ENCODE data around the gene HDAC4. TPM values are rescaled to one million over a fixed set of nuclear protein-coding genes. Genes with fewer than 3 reads are reported as not detected.

HDAC4 gene
- total and polyA plus RNA-seq, 2 of the 4 experiments (the other 2 are of a cell fraction), result 4.1 to 7.2 TPM

DNA sequence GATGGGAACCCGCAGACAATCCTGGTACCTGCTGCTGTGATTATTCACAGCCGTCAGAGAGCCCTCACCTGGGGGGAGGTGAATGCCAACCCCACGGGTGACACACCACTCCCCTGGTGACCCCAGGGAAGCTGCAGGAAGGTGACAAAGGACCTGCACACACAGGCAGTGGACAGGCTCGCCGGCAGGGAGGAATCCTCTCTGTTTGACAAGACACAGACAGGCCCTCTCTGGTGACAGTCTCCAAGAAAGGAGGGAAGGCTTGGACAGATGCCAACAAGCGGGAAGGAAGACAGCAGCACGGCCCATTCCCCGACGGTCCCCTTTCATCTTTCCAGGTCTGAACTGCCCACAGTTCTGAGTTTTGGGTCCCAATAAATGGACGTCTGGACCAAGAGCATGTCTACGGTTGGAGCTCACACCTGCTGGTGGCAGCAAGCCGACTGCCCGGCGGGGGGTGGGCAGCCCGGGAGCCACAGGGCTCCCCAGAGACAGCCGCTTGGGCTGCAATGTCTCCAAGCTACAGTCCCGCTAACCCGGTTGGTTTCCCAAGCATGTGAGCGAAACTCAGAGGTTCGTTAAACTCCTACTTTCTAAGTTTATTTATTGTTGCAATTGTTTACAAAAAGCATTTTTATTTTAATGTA, 31.8 kb downstream of the HDAC4 start:
- H2AK9ac ChIP-seq (replicated peaks; ENCODE audit: low read depth, low read length, poor library complexity), result no peak overlapping the region
- no peak overlapping the region for H2BK120ac ChIP-seq (ENCODE audit: low read depth, low read length)
- peaks cover 22% of the 10 kb centered on the region for H3K36me3 ChIP-seq (ENCODE audit: control insufficient read depth, insufficient read depth, low read length)
- peaks cover 52 to 66% of the 10 kb centered on the region in 2 experiments for H3K79me1 ChIP-seq (ENCODE audit: low read depth in 1 of 2, low read length in 2 of 2)
- no peak overlapping the region for H3K4me2 ChIP-seq (ENCODE audit: low read depth, low read length)
- H2AFZ ChIP-seq (replicated peaks; ENCODE audit: low read length, poor library complexity), result no peak overlapping the region
- BruUV-seq (replicated peaks), result no TSS peak
- DNase-seq (no peak), ATAC-seq (ENCODE audit: low read depth) (no peak)
- no peak overlapping the region for H3K18ac ChIP-seq (ENCODE audit: low read depth, low read length)
- H3K23ac ChIP-seq (ENCODE audit: low read depth, low read length), result no peak overlapping the region
- no peaks in the 10 kb centered on the region; the same call in 1 of the 2 replicates for H3K4me1 ChIP-seq (ENCODE audit: control insufficient read depth, insufficient read depth, low read length)
- no peak overlapping the region for H2BK5ac ChIP-seq (ENCODE audit: low read depth, low read length, poor library complexity, severe bottlenecking)
- H2AK5ac ChIP-seq (ENCODE audit: low read depth, low read length), result no peak overlapping the region
- ChIA-PET POLR2A (ENCODE audit: unreplicated experiment) (no interaction called here), CTCF (no interaction called here)
- H4K20me1 ChIP-seq (ENCODE audit: insufficient read depth, low read length), result peaks cover 36% of the 10 kb centered on the region
- H3K4me3 ChIP-seq (ENCODE audit: insufficient read depth, low read depth, low read length), result no peak overlapping the region
- in situ Hi-C loops (cut with MboI; ENCODE audit: low sequenced_read_pairs), result no loop called here
- no peak overlapping the region for H2BK20ac ChIP-seq (ENCODE audit: low read depth, low read length)
- H4K8ac ChIP-seq (ENCODE audit: low read depth in 2 of 2, low read length in 2 of 2), result no peak overlapping the region
- H2BK15ac ChIP-seq (ENCODE audit: low read depth, low read length), result no peak overlapping the region
- no peak overlapping the region for H3K4ac ChIP-seq (ENCODE audit: low read depth, low read length)
- no peaks in the 10 kb centered on the region for H3K27me3 ChIP-seq (ENCODE audit: control insufficient read depth, insufficient read depth, low read length)
- WGBS, 2 experiments (ENCODE audit: extremely low coverage in 2 of 2, insufficient read length in 1 of 2), result 67% methylated on average over 5 of the region's 20 CpGs; no CpG with 5 or more reads in 1 of the 2 experiments
- TF ChIP-seq MAZ (IDR thresholded peaks at IDR 0.05; ENCODE audit: borderline replicate concordance, low read depth, low read length) (no peak), FOS (IDR thresholded peaks at IDR 0.05; ENCODE audit: low read depth, low read length) (no peak), BHLHE40 (IDR thresholded peaks at IDR 0.05; ENCODE audit: low read depth, low read length) (no peak), RFX5 (IDR thresholded peaks at IDR 0.05; ENCODE audit: low read depth, low read length) (no peak), CEBPB (IDR thresholded peaks at IDR 0.05; ENCODE audit: low read depth, low read length) (no peak), CHD1 (IDR thresholded peaks at IDR 0.05; ENCODE audit: low read depth, low read length) (no peak), POLR2A (IDR thresholded peaks at IDR 0.05; ENCODE audit: low read depth, low read length) (no peak), MAFK (IDR thresholded peaks at IDR 0.05; ENCODE audit: low read depth, low read length) (no peak), NFE2L2 (IDR thresholded peaks at IDR 0.05; ENCODE audit: low read depth, low read length) (no peak), SMC3 (IDR thresholded peaks at IDR 0.05; ENCODE audit: low read depth, low read length) (no peak), RAD21 (IDR thresholded peaks at IDR 0.05; ENCODE audit: low read length) (no peak), MXI1 (IDR thresholded peaks at IDR 0.05; ENCODE audit: borderline replicate concordance, low read depth, low read length) (no peak), RCOR1 (IDR thresholded peaks at IDR 0.05; ENCODE audit: insufficient replicate concordance, low read length) (no peak)
- TF ChIP-seq, protein P1, sequence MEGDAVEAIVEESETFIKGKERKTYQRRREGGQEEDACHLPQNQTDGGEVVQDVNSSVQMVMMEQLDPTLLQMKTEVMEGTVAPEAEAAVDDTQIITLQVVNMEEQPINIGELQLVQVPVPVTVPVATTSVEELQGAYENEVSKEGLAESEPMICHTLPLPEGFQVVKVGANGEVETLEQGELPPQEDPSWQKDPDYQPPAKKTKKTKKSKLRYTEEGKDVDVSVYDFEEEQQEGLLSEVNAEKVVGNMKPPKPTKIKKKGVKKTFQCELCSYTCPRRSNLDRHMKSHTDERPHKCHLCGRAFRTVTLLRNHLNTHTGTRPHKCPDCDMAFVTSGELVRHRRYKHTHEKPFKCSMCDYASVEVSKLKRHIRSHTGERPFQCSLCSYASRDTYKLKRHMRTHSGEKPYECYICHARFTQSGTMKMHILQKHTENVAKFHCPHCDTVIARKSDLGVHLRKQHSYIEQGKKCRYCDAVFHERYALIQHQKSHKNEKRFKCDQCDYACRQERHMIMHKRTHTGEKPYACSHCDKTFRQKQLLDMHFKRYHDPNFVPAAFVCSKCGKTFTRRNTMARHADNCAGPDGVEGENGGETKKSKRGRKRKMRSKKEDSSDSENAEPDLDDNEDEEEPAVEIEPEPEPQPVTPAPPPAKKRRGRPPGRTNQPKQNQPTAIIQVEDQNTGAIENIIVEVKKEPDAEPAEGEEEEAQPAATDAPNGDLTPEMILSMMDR (conservative IDR thresholded peaks at IDR 0.05; ENCODE audit: low read depth, low read length), result no peak
- TF ChIP-seq, protein P2, sequence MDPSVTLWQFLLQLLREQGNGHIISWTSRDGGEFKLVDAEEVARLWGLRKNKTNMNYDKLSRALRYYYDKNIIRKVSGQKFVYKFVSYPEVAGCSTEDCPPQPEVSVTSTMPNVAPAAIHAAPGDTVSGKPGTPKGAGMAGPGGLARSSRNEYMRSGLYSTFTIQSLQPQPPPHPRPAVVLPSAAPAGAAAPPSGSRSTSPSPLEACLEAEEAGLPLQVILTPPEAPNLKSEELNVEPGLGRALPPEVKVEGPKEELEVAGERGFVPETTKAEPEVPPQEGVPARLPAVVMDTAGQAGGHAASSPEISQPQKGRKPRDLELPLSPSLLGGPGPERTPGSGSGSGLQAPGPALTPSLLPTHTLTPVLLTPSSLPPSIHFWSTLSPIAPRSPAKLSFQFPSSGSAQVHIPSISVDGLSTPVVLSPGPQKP (IDR thresholded peaks at IDR 0.05; ENCODE audit: borderline replicate concordance, low read depth, low read length), result no peak
- TF ChIP-seq, protein P3, sequence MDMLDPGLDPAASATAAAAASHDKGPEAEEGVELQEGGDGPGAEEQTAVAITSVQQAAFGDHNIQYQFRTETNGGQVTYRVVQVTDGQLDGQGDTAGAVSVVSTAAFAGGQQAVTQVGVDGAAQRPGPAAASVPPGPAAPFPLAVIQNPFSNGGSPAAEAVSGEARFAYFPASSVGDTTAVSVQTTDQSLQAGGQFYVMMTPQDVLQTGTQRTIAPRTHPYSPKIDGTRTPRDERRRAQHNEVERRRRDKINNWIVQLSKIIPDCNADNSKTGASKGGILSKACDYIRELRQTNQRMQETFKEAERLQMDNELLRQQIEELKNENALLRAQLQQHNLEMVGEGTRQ (IDR thresholded peaks at IDR 0.05; ENCODE audit: low read depth, low read length), result no peak
- H4K5ac ChIP-seq (ENCODE audit: low read depth, low read length), result no peak overlapping the region
- dilution Hi-C loops (cut with HindIII; ENCODE audit: low sequenced_read_pairs, unreplicated experiment), result no loop called here
- H4K91ac ChIP-seq (ENCODE audit: insufficient read depth, low read depth, low read length), result no peak overlapping the region
- no peak overlapping the region for H3K14ac ChIP-seq (replicated peaks; ENCODE audit: low read depth, low read length)
- H3K27ac ChIP-seq (ENCODE audit: insufficient read depth, low read length), result no peak overlapping the region
- H3K9me1 ChIP-seq (ENCODE audit: insufficient read depth, low read length), result peaks cover 29% of the 10 kb centered on the region
- no peak overlapping the region for H3K56ac ChIP-seq (ENCODE audit: extremely low read depth, insufficient read depth, low read length)
- no peak overlapping the region for H3K9ac ChIP-seq (ENCODE audit: low read depth, low read length)
- H3K9me3 ChIP-seq (ENCODE audit: control insufficient read depth, insufficient read depth, low read length), result no peaks in the 10 kb centered on the region
- intact Hi-C loops (cut with micrococcal nuclease), result no loop called here

All from IMR-90 (cell line).